ENCODE results near the gene DDAH1.

Gene DDAH1

DNA sequence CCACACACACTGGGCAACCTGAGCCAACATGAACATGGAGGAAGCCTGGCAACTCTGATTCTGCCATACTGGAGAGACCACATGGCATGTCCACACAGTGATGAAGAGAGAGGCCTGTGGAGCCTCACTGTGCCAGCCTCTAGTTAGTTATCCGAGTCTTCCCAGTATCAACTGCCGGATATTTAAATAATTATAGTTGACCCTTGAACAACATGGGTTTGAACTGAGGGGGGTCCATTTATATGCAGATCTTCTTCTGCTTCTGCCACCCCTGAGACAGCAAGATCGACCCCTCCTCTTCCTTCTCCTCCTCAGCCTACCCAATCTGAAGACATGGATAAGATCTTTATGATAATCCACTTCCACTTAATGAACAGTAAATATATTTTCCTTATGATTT, 27.8 kb downstream of the DDAH1 start:
- DNase-seq: no peak

DNA sequence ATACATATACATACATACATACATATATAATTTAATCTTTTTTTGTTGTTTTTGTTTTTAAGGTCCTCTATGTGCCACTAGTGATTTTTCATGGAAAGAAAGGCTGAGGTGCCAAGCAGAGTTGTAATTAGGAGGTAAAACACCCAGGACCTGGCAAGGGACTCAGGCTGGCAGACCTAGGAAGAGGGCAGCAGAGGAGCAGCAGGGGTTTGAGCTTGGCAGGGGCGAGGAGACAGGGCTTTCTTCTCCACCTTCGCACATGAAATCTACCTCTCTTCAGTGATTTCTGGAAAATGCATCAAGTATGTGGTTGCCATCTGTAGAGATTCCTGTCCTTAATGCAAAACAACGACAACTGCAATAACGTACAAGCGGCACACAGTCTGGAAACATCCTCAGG, 31.9 kb downstream of the DDAH1 start:
- no peak for DNase-seq

- DNase-seq: no peak
Observed at GRCh38 chr1:85428471-85429089, 36.4 kb downstream of the DDAH1 start.

- no peak for DNase-seq
Observed at GRCh38 chr1:85427849-85428248, 37.1 kb downstream of the DDAH1 start.

DNA sequence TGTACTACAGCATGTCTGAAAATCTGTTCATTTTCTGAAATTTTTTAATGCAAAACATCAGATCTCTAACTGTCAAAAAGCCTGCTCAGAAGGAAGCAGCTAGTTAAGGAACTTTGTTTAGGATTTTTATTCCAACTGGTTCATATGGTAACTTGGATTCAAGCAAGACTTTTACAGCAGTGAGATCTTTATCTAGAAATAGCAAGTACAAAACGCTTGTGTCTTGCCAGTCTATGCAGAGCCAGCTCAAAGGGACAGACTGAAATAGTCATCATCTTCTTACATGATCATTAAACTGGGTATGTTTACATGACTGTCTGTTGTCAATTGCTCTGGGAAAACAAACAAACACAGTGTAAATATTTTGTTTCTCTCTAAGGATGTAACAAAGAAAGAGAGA, 37.6 kb downstream of the DDAH1 start:
- no peak for DNase-seq

DNA sequence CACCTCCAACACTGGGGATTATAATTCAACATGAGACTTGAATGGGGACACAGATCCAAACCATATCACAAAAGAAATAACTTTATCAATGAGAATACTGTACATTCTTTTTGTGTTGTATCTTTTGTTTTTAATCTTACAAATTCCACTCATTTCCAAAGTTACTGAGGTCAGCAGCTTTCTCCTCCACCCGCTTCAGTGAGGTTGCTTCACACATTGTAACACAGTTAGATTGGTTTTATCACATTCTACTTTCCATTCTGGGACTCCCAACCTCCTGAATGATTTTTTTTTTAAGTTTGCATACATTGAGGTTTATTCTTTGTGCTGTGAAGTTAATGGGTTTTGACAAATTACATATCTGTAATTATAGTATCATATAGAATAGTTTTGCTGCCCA, 43.8 kb downstream of the DDAH1 start:
- no peak for DNase-seq

- DNase-seq: no peak
Observed at GRCh38 chr1:85420199-85420598, 44.8 kb downstream of the DDAH1 start.

DNA sequence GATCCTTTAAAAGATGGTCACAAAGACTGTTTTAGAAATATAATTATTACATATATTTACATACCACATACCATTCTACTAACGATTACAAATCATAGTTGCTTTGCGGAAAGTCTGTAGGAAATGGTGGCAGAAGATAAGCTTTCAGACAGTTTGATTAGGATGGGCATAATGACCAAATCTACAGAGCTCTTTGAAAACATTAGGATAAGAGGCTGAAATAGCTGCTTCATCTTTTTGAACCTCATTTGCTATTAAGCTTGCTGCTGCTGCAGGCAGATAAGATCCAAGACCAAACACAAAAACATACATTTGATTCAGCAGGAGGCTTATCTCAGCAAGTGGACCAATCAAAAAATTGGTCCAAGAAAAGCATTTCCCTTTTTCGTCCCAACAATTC, 47.1 kb downstream of the DDAH1 start:
- no peak for DNase-seq

GRCh38 chr1:85417017-85417416, 47.9 kb downstream of the DDAH1 start:
- DNase-seq: no peak

GRCh38 chr1:85413169-85413568, 51.8 kb downstream of the DDAH1 start:
- no peak for DNase-seq

- DNase-seq: no peak
Observed at GRCh38 chr1:85411567-85412305, 53.2 kb downstream of the DDAH1 start.

DNA sequence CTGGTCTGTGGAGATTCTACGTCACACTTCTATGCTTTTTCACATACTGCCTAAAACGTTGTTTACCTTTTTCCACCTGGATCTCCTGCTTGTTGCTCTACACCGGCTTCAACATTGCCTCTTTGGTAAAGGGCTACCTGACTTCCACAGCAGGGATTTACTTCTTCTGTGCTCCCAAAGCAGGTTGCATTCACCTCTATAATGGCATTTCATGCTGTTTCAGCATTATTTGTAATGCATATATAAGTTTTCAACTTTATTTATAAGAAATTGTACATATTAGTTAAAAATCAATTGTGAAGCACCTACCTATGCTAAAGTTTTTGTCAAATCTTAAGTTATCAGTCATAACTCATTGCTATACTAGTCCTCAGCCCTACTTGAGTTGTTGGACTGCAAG, 55.4 kb downstream of the DDAH1 start:
- DNase-seq: no peak

DNA sequence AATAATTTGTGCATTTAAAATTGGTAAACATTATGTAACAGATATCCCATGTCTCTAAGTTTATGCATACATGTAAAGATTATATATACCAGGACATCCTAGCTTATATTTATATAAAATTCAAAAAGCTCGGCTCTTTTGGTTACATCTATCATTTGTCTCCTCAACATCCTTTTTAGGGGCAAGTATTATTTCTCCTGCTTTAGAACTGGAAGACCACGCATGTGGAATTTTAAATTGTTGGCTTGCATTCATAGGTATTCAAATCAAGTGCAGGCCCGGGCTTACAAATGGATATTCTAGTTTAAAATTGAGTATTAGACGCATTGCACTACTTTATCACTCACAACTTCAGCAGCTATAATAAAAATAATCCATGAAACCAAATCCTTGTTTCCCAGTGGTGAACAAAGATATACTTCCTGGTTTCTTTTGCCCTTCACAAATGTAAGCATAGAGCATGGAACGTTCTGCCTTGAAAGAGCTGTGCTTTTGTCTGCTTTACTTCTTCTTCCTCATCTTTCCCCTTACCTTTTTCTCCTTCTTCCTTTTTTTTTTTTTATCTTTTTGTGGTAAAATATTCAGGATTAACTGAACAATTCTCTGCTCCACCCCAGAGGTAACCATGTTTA, 57.1 kb downstream of the DDAH1 start:
- DNase-seq: no peak

DNA sequence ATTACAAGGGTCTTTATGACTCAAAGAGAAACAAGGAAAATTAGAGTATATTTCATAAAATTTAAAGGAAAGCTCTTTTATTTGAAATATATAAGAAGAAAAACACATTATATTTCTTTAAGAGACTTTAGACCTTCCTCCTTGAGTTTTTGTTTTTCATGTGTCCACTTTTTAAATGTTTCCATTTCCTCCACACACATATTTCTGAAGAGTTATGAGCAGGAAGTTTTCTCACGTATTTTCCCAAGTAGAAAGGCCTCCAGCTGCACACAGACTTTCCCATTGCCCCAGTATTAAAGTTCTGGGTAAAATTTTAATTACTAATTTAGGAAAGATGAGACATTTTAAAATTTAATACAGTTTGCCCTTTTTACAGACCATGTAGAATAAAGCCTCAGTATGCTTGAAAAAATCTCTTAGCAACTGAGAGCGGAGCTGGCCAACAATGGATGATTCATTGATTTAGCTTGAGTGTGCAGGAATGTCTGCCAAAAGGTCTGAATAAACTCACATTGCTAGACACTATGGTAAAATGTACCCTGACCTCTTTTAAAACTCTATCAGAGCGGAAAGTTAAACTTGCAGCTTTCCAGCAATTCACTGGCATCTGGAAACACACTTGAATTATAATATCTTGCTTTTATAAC, 57.9 kb downstream of the DDAH1 start:
- DNase-seq: no peak

GRCh38 chr1:85406081-85406480, 58.9 kb downstream of the DDAH1 start:
- no peak for DNase-seq

DNA sequence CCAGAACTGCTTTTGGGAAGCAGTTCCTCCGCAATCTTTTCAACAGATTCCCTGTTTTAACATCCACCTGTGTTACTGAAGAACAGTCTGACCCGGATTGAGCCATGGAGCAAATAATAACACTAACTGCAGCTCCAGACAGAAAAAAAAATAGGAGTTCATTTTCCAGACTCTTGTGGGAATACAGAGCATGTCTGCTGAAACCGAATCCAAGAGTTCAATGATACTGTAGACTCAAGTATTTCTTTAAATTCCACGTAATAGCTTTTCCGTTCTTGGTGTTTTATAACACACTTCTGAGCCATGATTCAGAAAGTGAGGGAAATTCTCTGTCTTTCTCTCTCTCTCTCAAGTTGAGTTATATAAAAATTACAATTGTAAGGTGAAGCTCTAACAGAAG, 60.6 kb downstream of the DDAH1 start:
- DNase-seq: no peak

- DNase-seq: no peak
Observed at GRCh38 chr1:85398391-85399064, 66.4 kb downstream of the DDAH1 start.

DNA sequence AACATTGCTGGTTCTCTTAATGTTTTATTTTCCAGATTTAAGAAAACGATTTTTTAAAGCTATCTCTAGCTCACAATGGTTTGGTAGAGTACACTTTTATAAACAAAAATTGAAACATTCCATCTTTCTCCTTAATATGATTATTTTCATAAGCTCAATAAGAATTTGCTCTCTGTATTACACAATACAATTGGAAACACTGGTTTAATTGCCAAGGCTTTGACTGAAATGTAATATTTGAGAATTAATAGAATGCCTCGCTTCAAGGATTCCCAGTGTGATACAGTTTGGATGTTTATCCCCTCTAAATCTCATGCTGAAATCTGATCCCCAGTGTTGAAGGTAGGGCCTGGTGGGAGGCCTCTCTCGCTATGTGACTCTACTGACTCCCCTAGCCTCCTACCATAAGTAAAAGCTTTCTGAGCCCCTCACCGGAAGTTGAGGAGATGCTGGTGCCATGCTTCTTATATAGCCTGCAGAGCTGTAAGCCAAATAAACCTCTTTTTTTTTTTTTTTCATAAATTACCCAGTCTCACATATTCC, 67.4 kb downstream of the DDAH1 start:
- no peak for DNase-seq

GRCh38 chr1:85396194-85396593, 68.8 kb downstream of the DDAH1 start:
- DNase-seq: no peak

DNA sequence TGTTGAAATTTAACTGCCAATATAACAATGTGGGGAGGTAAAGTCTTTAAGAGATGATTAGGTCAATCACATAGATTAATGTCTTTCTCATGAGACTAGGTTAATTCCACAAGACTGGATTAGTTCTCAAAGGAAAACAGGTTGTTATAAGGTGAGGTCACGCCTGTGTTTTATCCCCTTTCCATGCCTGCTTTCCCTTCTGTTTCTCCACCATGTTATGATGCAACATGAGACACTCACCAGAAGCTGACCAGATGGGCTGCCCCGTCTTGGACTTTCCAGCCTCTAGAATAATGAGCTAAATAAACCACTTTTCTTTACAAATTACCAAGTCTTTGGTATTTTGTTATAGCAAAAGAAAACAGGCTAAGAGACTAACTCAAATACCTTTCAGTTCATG, 70.8 kb downstream of the DDAH1 start:
- DNase-seq: no peak

GRCh38 chr1:85393490-85393889, 71.5 kb downstream of the DDAH1 start:
- DNase-seq: no peak

DNA sequence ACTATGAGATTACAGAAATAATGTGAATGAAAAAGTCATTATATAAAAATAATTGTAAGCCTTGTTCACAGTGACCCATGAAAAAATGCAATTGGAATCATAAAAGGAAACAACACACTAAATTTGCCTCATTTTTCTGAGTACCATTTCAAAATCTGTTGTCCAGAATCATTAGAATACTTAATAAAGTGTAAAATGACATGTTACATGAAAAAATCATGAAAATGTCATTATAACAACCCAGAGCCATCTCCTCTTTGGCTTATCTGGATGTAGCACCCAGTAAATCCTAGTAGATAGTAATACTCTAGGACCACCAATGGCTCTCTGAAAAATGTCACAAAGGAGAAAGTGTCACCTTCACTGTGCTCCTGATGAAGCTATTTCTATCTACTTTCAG, 76.5 kb downstream of the DDAH1 start:
- no peak for DNase-seq

DNA sequence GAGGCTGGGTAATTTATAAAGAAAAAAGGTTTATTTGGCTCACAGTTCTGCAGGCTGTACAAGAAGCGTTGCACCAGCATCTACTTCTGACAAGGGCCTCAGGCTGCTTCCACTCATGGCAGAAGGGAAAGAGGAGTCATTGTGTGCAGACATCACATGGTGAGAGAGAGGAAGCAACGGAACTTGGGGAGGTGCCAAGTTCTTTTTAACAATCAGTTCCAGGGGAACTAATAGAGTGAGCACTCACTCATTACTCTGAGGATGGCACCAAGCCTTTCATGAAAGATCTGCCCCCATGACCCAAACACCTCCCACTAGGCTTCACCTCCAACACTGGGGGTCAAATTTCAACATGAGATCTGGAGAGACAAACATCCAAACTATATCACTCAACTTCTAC, 77.2 kb downstream of the DDAH1 start:
- DNase-seq: no peak

All from NCI-H1092 treated with DMSO at 0.1 percent for 48 hours (cell line).